GM21723 (cell line): Measurements from ENCODE around the gene TRAF1.
"Not testable (repeated sequence)": the region's sequence is repeated elsewhere in the genome, so short reads cannot be mapped to it uniquely, and the experiment has no call there.

Source experiments
- ATAC-seq: cut with Tn5 transposase; IDR thresholded peaks from one replicate; pipeline ENCODE4 v1.9.1; 2021; ENCODE audit warnings: mild to moderate bottlenecking, moderate library complexity; ENCODE audit not compliant: unreplicated experiment

Gene TRAF1, protein sequence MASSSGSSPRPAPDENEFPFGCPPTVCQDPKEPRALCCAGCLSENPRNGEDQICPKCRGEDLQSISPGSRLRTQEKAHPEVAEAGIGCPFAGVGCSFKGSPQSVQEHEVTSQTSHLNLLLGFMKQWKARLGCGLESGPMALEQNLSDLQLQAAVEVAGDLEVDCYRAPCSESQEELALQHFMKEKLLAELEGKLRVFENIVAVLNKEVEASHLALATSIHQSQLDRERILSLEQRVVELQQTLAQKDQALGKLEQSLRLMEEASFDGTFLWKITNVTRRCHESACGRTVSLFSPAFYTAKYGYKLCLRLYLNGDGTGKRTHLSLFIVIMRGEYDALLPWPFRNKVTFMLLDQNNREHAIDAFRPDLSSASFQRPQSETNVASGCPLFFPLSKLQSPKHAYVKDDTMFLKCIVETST

DNA sequence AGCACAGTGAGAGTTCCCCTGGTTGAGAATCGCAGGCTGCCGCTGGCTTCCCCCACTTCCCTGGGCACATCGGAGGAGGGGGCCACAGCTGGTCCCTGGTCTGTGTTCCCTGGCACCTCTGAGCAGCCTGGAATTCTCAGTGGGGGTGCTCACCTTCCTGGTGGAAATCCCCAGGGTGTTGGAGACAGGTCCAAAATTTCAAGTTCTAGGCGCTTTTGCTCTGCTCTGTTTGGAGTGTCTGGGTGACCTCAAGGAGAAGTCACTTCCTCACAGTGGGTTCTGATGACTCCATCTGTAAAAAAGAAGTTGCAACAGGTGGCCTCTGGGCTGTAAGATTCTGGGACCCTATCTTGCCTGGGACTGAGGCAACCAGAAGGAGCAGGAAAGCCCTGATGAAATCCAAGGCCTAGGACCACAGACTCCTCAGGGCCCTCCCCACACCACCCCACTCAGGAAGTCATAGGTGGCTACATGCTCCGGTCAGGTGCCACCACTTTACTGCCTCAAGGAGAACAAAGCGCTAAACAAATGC lies at the start of gene TRAF1:
Gene TRAF1, minus strand, starts transcription at position 400 of the 532 bp plus-strand sequence. CDS start 721 bp downstream, outside the sequence.
- peak; percentile 14 for ATAC-seq

DNA sequence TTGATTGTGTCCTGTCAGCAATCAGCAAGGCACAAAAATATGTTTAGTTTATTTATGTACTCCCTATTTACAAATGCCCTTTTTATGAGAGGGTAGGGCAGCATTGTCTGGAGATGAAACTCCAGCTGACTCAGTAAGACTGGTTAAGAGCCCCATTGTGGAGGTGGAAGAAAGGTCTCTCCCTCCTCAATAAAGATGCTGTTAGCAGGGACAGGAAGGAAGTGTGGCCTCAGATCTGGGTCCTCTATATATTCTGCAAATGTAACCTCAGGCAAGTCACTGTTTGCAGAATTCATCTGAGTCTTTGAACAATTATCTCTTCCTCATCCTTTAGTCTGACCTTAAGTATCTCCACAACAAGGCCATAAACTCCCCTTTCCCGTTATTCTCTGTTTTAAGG lies 48.3 kb upstream of the TRAF1 start:
- ATAC-seq, result no peak

DNA sequence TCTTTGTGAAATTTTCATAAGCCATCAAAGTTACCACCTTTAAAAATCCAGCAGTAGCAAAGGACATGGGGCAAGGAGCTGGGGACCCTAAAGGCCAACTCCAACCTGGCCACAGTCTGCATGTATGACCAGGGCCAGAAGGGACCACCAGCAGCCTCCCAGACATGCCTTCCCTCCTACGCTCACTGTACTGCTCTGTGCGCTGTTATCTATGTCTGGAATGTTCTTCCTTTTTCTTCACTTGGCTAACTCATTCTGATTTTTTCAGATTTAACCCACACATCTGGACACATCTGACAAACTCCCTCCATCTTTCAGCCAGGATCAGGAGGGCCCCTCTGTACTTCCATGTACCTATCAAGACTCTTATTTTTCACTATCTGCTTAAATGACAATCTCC lies 47.6 kb upstream of the TRAF1 start:
- ATAC-seq, result no peak

DNA sequence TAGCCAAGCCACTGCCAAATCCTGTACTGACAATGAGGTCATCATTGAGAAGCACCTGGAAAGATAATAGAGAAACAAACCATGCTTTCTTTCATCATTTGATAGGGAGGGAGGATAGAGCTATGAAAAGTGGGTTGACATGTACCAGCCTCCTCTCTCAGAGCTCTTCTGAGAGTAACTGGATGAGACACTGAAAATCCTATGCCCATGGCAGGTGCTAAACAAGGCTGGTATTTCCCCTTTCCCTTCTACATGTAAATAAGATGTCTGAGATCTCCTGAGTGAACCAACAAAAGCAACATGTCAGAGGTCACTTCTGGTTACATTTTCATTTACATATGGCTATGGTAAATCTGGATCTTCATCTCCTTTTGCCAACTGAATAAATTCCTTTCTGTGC lies 45.3 kb upstream of the TRAF1 start:
- no peak for ATAC-seq

DNA sequence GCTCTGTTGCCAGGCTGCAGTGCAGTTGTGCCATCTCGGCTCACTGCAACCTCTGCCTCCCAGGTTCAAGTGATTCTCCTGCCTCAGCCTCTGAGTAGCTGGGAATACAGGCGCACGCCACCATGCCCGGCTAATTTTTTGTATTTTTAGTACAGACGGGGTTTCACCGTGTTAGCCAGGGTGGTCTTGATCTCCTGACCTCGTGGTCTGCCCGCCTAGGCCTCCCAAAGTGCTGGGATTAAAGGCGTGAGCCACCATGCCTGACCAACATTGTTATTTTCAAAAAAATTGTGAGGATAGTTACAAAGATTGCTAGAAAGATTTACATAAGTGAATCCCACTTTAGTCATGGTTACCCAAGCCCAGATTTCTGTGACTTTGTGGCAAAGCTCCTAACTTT lies 44.9 kb upstream of the TRAF1 start:
- not testable (repeated sequence) for ATAC-seq

DNA sequence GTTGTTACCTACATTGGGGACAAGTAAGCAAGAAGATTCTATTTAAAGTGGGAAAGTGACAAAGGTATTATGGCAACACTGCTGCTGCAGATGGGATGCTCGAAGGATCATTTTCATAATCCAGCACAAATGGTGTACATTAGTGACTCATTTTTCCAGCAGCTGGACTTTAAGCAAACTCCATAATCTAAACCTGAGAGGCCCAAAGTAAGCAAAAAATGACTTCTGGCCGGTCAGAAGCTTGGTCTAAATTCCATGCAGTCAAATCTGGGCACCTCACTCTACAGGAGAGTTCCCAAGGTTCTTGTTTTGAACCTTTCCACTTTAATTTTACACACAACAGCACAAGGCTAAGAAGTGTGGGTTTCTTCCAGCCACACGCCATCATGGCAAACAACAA lies 43.6 kb upstream of the TRAF1 start:
- ATAC-seq, result no peak

DNA sequence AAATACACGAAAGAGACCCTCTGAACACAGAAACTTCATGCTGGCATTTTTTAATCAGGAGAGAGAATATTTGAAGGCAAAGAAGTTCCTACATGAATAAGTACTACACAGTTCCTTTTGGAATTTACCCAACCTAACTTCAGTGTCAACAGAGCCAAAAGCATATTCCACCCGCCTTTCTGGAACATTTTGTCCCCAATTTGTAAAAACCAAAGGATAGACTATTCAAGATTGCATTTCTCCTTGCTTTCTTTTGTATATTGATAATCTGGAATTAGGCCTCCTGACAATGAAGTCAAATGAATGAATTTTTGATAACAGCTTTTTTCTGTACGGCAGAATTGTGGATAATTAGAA lies 39.4 kb upstream of the TRAF1 start:
- ATAC-seq, result no peak

DNA sequence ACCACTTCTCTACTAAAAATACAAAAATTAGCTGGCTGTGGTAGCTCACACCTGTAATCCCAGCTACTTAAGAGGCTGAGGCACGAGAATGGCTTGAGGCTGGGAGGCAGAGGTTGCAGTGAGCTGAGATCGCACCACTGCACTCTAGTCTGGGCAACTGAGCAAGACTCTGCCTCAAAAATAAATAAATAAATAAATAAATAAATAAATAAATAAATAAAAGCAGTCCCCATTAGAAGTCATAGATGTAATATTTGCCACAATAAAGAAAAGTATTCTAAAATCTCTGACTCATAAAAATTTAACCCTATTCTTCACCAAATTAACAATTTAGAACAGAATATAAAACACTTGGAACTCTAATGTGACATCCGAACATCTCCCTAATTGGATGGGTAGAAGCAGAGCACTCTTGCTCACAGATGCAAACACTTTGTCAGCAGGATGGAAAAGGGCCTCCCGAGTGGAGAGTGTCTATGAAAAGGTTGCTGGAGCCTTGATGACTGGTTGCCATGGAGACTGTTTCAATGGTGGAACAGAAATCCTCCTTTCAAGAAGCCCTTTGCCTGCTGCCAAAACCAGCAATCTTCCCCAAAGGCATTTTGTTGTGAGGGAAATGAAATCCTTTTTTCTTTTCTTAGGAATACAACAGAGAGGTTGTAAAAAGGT lies 38.9 kb upstream of the TRAF1 start:
- ATAC-seq, result no peak

DNA sequence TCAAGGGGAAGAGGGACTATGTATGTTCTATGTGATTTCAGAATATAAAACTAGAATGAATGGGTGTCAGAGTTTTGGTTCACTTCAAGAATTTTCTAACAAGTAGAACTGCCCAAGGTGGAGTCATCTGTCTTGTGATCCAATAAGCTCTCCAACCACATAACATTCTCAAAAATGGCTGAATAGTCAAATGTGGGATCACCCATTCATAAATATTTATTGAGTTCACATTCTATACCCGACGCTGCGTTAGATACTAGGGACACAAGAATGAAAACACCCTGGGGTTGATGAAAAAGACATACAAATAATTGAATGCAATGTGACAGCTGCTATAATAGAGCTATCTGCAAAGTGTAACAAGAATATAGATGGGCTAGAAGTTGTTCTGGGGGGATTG lies 35.3 kb upstream of the TRAF1 start:
- no peak for ATAC-seq

DNA sequence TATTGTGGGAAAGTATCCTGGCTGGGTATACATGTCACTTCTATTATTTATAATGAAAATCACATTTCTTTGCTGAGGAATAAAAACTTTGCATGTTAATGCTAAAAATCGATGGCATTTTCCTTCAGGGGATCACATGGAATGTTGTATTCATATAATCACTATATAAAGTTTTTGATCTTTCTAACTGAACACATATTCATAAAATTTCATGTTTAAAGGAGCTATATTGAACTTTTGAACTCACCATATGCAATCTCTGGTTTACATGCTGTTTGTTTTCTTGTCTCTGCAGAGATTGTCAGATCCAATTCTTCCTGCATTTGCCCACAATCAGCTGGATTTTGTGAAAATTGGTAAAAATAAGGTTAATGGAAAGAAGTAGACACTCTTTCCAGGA lies 33.4 kb upstream of the TRAF1 start:
- ATAC-seq, result no peak

DNA sequence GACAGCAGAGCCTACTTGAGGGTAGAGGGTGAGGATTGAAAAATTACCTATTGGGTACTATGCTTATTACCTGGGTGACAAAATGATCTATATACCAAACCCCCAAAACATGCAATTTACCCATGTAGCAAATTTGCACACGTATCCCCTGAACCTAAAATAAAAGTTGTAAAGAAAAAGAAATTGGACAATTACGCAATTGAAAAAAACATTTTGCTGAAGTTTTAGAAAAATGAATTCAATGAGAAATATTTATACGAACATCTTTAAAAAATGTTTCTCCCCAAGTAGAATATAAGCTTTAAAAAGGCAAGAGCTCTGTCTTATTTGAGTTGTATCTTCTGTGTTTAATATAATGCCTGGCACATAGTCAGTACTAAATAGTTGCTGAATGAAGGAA lies 30.3 kb upstream of the TRAF1 start:
- ATAC-seq, result no peak

DNA sequence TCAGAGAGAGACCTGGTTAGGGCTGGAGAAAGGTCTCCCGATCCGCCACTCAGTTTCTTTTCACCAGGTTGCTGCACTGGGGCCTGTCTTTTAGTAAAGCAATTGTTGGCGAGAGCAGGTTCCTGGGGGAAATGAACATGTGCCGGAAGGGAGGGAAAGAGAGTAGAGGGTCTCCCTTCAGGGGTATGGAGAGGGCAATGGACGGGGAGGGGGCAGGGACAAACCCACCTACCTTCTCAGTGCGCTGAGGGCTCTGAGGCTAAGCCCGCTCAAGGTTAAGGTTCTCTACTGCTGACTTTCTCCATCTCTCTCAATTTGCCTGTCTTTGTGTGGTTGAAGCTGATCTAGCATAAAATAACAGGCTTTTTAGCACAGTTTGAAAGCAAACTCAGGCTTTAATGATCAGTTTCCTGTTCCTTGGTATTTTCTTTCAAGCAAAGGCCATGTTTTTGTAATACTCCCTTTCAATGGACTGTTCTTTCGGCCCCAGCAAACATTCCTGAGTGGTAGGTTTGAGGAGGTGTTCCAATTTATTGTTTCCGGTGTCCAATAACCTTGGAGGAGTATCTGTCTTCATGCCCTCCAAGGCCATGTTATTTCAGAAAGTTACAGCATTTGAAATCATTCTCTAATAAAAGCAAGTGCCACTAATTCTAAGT lies 25.5 kb upstream of the TRAF1 start:
- ATAC-seq, result no peak

DNA sequence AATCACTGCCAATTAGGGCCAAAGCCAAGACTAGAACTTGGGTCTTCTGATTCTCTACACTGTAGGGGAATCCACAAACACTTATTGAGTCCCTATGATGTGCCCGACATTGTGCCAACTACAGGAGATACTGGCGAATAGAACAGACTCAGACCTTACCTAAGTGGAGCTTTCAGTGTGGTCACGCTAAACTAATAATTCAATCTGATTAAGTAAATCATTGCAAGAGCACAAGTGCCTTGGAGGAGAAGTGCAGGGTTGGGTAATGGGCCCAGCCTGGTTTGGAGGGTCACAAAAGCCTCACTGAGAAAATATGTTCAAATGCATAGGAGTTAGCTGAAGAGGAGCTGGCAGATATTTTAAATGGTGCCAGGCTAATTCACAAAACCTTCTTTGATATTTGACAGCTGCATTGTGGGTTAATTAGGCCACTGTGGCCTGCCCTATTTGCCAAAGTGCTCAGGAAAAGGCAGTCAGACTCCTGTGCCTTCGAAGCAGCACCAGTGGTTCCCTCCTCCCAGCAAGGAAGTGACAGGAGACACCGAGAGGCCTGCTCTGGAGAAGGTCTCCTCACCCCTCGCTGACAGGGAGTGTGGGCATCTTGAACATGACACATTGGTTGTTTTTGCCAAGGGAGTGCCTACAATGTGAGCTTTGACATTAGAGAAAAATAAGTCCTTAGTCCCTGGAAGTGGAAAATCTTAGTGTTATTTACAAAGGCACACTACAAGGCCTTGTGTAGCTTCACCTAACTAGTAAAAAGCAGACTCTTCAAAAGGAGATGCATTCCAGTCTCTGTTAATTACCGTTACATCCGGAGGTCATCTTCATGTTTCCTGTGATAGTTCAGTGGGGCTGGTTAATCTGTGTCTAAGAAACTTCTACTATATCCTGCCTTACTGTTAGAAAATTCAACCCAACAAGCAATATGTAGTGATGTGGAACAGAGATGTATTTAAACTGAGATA lies 24.1 kb upstream of the TRAF1 start:
- no peak for ATAC-seq

DNA sequence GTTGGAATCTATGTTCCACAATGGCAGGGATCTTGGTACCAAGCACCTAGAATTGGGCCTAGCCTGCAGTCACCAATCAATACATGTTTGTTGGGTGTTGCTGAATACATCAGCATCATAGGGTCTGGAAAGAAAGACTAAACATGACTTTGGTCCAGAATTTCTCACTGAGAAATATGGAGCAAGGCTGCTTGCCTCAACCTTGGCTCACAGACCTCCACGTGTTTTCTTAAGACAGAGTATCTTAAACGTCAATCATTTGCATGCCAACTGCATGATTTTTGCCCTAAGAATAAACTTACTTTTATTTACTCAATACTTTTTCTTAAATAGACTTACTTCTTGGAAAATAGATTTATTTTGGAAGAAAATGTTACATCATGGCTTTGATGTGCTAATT lies 22.7 kb upstream of the TRAF1 start:
- no peak for ATAC-seq

DNA sequence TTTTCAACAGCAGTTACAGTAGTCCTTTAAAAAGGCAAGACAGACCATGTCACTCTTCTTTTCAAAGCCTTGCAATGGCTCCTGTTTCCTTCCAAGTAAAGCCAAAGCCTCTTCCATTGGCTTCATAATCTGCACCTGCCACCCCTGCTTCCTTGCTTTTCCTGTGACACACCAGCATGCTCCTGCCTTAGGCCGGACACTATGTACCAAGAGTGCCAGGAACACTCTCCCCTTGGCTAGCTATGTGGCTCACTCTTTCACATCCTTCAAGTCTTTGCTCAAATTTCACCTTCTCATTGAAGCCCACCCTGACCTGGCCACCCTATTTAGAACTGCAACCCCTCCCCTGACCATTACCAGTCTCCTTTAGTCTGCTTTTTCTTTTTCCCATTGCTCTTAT lies 22.2 kb upstream of the TRAF1 start:
- ATAC-seq, result no peak

DNA sequence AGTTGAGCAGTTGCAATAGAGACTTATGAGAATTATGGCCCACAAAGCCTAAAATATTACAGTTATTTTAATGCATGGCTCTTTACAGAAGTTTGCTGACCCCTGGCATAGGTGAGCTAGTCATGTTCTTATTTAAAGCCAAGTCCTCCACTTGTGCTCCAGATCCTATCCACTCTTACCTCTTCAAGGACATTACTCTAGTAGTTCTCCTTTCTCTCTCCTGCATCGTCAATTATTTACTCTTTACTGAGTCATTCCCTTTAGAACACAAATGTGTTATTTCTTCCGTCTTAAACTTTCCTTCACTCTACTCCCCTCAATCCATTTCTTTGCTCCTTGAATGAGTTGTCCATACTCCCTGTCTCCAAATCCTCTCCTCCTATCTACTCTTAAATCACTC lies 20.6 kb upstream of the TRAF1 start:
- ATAC-seq, result no peak

DNA sequence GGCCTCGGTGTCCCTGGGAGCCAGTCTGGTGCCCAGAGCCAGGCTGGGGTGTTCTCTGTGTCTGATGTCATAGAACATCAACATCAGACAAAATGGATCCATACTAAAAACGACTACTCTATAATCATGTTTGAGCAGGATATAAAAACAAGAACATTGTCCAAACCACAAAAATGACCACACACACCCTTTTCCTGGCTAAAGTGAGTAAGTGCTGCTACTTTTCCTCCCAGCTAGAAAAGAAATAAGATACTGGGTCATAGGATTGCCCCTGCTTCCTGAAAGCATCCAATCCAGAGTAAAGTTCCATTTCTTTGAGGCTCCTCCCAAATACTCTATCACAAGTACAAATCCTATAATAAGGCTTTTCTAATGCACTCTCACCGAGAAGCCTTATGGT lies 19.7 kb upstream of the TRAF1 start:
- no peak for ATAC-seq

DNA sequence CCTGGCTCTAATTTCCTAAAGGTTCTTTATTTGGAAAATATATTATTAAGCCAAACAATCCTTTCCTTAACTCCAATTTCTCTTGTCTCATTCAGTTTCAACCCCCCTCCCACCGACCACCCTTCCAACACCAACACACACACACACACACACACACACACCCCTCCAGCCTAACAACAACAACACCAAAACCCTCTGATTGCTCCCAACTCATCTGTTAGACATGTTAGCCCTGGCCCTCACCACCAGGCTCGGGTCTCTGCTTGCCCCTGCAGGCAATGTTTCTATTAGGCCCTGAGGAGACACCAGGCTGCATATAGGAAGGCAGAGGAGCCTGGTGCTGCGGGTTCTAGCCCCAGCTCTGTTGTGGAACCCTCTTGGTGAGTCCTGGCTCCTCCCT lies 18.4 kb upstream of the TRAF1 start:
- ATAC-seq, result no peak

DNA sequence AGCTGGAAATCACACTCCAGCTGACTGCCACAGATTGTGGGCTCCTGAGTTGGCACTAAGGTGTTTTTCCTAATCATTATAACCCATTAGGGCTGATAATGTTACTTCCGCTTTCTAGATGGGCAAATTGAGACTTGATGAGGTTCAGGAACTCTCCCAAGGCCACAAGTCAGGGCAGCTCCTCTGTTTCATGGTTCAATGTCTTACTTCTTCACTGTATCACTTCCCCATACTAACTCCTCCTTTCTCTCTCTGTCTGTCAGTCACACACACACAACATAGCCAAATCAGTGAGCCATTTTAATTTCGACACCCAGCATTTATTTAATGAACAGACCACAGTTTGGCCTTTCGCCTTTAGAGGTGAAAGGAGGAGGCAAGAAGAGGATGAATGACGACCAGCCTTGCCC lies 17.8 kb upstream of the TRAF1 start:
- peak; percentile 97 for ATAC-seq

DNA sequence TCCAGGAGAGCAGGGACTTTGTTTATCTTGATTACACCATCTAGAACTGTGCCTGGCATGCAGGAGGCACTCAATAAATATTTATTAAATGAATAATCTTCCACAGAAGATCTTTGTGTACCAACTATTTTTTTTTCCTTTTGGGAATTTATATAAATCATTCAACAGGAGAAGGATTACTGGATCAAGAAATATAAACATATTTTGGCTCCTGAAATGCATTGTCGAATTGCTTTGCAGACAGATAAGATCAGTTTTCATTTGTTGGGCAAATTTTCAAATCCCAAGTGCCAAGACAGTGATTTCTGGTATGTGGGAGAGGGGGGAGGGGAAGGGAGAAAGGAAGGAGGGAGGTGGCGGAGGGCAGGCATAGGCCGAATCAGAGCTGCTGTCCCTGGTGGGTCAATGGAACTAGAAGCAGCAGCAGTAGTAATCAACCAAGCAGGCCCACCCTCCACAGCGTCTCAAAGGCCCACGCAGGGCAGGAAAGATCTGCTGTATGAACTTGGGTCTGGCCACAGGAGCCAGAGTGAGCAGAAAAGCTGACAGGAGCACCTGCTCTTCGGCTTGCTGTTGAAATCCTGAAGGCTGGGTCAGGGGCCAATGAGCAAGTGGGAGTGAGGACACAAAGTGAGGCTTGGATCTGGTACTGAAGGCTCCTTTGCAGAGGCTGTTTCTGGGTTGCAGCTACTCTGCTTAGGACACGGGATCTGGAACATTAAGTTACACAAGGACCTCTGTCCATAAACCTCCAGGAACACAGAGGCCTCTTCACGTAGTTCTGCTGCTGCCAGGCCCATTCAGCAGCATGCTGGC lies 15.8 kb upstream of the TRAF1 start:
- ATAC-seq, result no peak
